GM19043 (cell line): ENCODE measurements around the gene SIGLEC12.
"Not testable (repeated sequence)": the region's sequence is repeated elsewhere in the genome, so short reads cannot be mapped to it uniquely, and the experiment has no call there.

Experiments
- ATAC-seq: cut with Tn5 transposase; IDR thresholded peaks from one replicate; pipeline ENCODE4 v1.9.1; 2021; ENCODE audit warnings: low read depth; ENCODE audit not compliant: unreplicated experiment

SIGLEC12 gene

GRCh38 chr19:51524666-51525264 is 23.2 kb upstream of the SIGLEC12 start:
- ATAC-seq: no peak

GRCh38 chr19:51521781-51522180 is 20.2 kb upstream of the SIGLEC12 start:
- no peak for ATAC-seq

GRCh38 chr19:51521357-51521756 is 19.8 kb upstream of the SIGLEC12 start:
- no peak for ATAC-seq

GRCh38 chr19:51520728-51521127 is 19.1 kb upstream of the SIGLEC12 start:
- ATAC-seq: no peak

- no peak for ATAC-seq
Observed at GRCh38 chr19:51514866-51515481, 13.4 kb upstream of the SIGLEC12 start.

- ATAC-seq: no peak
Observed at GRCh38 chr19:51513968-51514367, 12.4 kb upstream of the SIGLEC12 start.

GRCh38 chr19:51511353-51511752 is 9.8 kb upstream of the SIGLEC12 start:
- ATAC-seq: no peak

GRCh38 chr19:51509823-51510660 is 8.4 kb upstream of the SIGLEC12 start:
- ATAC-seq: no peak

GRCh38 chr19:51508059-51508733 is 6.6 kb upstream of the SIGLEC12 start:
- ATAC-seq: no peak

GRCh38 chr19:51507640-51508058 is 6.0 kb upstream of the SIGLEC12 start:
- ATAC-seq: no peak

- ATAC-seq: no peak
Observed at GRCh38 chr19:51507192-51507591, 5.6 kb upstream of the SIGLEC12 start.

GRCh38 chr19:51505904-51506303 is 4.3 kb upstream of the SIGLEC12 start:
- ATAC-seq: no peak

- no peak for ATAC-seq
Observed at GRCh38 chr19:51503896-51504295, 2.3 kb upstream of the SIGLEC12 start.

GRCh38 chr19:51503286-51503817 is 1.8 kb upstream of the SIGLEC12 start:
- ATAC-seq: no peak

GRCh38 chr19:51500931-51501330 is 669 bp downstream of the SIGLEC12 start:
- ATAC-seq: not testable (repeated sequence)

GRCh38 chr19:51497666-51498065 is 3.9 kb downstream of the SIGLEC12 start:
- no peak for ATAC-seq

- no peak for ATAC-seq
Observed at GRCh38 chr19:51493776-51494175, 7.8 kb downstream of the SIGLEC12 start.

GRCh38 chr19:51491586-51491985 is 10.0 kb downstream of the SIGLEC12 start:
- no peak for ATAC-seq

- ATAC-seq: no peak
Observed at GRCh38 chr19:51490676-51491075, 10.9 kb downstream of the SIGLEC12 start.

- no peak for ATAC-seq
Observed at GRCh38 chr19:51489113-51489512, 12.5 kb downstream of the SIGLEC12 start.

GRCh38 chr19:51488491-51488890 is 13.1 kb downstream of the SIGLEC12 start:
- ATAC-seq: no peak
